CD4-positive, CD25-positive, alpha-beta regulatory T cell (primary cell): ENCODE data around the gene HIBCH. TPM values are rescaled to one million over a fixed set of nuclear protein-coding genes. Genes with fewer than 3 reads are reported as not detected.
"Not testable (repeated sequence)": the region's sequence is repeated elsewhere in the genome, so short reads cannot be mapped to it uniquely, and the experiment has no call there.

ENCODE experiments used
- ATAC-seq, 2 donors: fragments of 150-1000 bp; cut with Tn5 transposase; one replicate each; pipeline ENCODE4 v1.10.0; 2021; ENCODE audit warnings: low read depth in 2 of 2, moderate number of reproducible peaks in 2 of 2, moderate library complexity in 1 of 2
- DNase-seq, 3 donors: peaks; one replicate each; pipeline versions ENCODE4 v3.0.0 to v3.0.0-alpha.2; 2012 to 2022; ENCODE audit warnings: mixed read lengths in 1 of 3
- H3K27ac ChIP-seq: one replicate; pipeline ENCODE4 v1.7.0; 2013; ENCODE audit warnings: mild to moderate bottlenecking, low read length; ENCODE audit not compliant: insufficient read depth, poor library complexity, severe bottlenecking
- H3K27me3 ChIP-seq: one replicate; pipeline ENCODE4 v1.7.0; 2013; ENCODE audit warnings: low read length; ENCODE audit not compliant: control insufficient read depth, insufficient read depth
- H3K36me3 ChIP-seq: one replicate; pipeline ENCODE4 v1.7.0; 2013; ENCODE audit warnings: mild to moderate bottlenecking, low read length, moderate library complexity; ENCODE audit not compliant: control insufficient read depth, insufficient read depth
- H3K4me1 ChIP-seq: 2 replicates; pipeline ENCODE4 v1.7.0; 2013; ENCODE audit warnings: mild to moderate bottlenecking, low read length; ENCODE audit not compliant: insufficient read depth, control insufficient read depth, poor library complexity, severe bottlenecking
- H3K4me3 ChIP-seq: one replicate; pipeline ENCODE4 v1.7.0; 2013; ENCODE audit warnings: low read depth, mild to moderate bottlenecking, low read length, moderate library complexity
- H3K9me3 ChIP-seq, 2 experiments: 1 replicate in 1 of 2; 2 replicates in 1 of 2; pipeline ENCODE4 v1.7.0; 2013; ENCODE audit warnings: low read length in 2 of 2, mild to moderate bottlenecking in 1 of 2, moderate library complexity in 1 of 2; ENCODE audit not compliant: control insufficient read depth in 2 of 2
- H3K27ac Mint-ChIP-seq, 3 donors: one replicate each; pipeline ENCODE4 v1.8.0; 2020 to 2022; ENCODE audit warnings: mild to moderate bottlenecking in 3 of 3, mixed read lengths in 3 of 3, moderate library complexity in 2 of 3
- H3K27me3 Mint-ChIP-seq: one replicate; pipeline ENCODE4 v1.8.0; 2022; ENCODE audit warnings: mild to moderate bottlenecking, mixed read lengths
- H3K36me3 Mint-ChIP-seq: one replicate; pipeline ENCODE4 v1.8.0; 2020; ENCODE audit warnings: mixed read lengths
- H3K4me1 Mint-ChIP-seq, 4 donors: one replicate each; pipeline ENCODE4 v1.8.0; 2020 to 2022; ENCODE audit warnings: mixed read lengths in 4 of 4, mild to moderate bottlenecking in 1 of 4
- H3K4me3 Mint-ChIP-seq, 4 donors: one replicate each; pipeline ENCODE4 v1.8.0; 2020 to 2022; ENCODE audit warnings: mild to moderate bottlenecking in 4 of 4, mixed read lengths in 4 of 4, moderate library complexity in 3 of 4
- H3K9me3 Mint-ChIP-seq, 7 donors: one replicate each; pipeline ENCODE4 v1.8.0; 2020 to 2022; ENCODE audit warnings: mixed read lengths in 7 of 7, mild to moderate bottlenecking in 3 of 7, moderate library complexity in 2 of 7
- polyA plus RNA-seq, 4 donors: library from polyadenylated mRNA; unstranded; fragments of 300-500 nt; fragmentation: Illumina TruSeq; gene quantifications; one replicate each; pipeline ENCODE4 v1.2.3, GENCODE V29; 2021
- total RNA-seq: library from RNA; stranded (reverse); gene quantifications from one replicate; pipeline ENCODE4 v1.2.3, GENCODE V29; 2022

Gene HIBCH
- total and polyA plus RNA-seq, 5 donors from 2014 or later: 21.0 to 31.2 (median 22.7) TPM

- H3K36me3 Mint-ChIP-seq: no peaks in the 10 kb centered on the region
- H3K4me3 Mint-ChIP-seq: peak overlapping the region in 1 of 4 donors; percentile 90
- H3K9me3 Mint-ChIP-seq: no peaks in the 10 kb centered on the region
- H3K4me1 Mint-ChIP-seq: peaks cover 7 to 21% (median 12%) of the 10 kb centered on the region in 4 donors
- ATAC-seq (no peak), DNase-seq (no peak)
- Histone ChIP-seq H3K4me1 (peaks cover 3% of the 10 kb centered on the region), H3K9me3 (no peaks in the 10 kb centered on the region), H3K36me3 (no peaks in the 10 kb centered on the region), H3K27me3 (no peaks in the 10 kb centered on the region), H3K4me3 (no peak overlapping the region), H3K27ac (no peak overlapping the region)
- peaks cover 20% of the 10 kb centered on the region for H3K27me3 Mint-ChIP-seq
- H3K27ac Mint-ChIP-seq: no peak overlapping the region
These were observed 19.8 kb upstream of the HIBCH start for GRCh38 chr2:190339394-190339793.

DNA sequence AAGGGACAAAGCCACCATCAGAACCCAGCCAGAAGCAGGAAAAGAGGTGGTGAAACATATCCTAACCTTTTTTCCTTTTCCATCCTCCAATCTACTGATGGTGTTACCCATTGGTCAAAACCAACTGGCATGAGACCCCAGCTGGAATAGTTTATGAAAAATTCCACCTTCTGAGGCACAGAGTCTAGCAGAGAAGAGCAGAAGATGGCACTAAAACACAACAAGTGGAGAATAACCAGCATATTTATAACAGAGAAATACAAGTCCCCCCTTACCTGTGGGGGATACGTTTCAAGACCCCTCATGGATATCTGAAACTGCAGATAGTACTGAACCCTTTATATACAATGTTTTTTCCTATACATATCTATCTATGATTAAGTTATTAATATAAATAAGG, 18.8 kb upstream of the HIBCH start:
- peaks cover 5 to 18% (median 9%) of the 10 kb centered on the region in 4 donors for H3K4me1 Mint-ChIP-seq
- no peak overlapping the region for H3K4me3 Mint-ChIP-seq
- Histone ChIP-seq H3K36me3 (no peaks in the 10 kb centered on the region), H3K27ac (no peak overlapping the region), H3K27me3 (no peaks in the 10 kb centered on the region), H3K4me3 (no peak overlapping the region), H3K4me1 (no peaks in the 10 kb centered on the region), H3K9me3 (no peaks in the 10 kb centered on the region)
- H3K27ac Mint-ChIP-seq: no peak overlapping the region
- no peak for ATAC-seq
- no peak for DNase-seq
- no peaks in the 10 kb centered on the region for H3K36me3 Mint-ChIP-seq
- peaks cover 20% of the 10 kb centered on the region for H3K27me3 Mint-ChIP-seq
- H3K9me3 Mint-ChIP-seq: peaks cover 0 to 2% (median 0%) of the 10 kb centered on the region in 7 donors

DNA sequence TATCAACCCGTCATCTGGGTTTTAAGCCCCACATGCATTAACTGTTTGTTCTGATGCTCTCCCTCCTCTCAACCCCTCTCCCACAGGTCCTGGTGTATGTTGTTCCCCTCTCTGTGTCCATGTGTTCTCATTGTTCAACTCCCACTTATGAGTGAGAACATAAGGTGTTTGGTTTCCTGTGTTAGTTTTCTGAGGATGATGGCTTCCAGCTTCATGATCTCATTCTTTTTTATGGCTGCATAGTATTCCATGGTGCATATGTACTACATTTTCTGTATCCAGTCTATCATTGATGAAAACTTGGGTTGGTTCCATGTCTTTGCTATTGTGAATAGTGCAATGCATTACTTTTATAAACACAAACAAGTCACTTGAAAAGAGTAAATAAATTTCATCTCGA, 16.8 kb upstream of the HIBCH start:
- no peaks in the 10 kb centered on the region for H3K4me1 ChIP-seq
- no peak overlapping the region for H3K4me3 ChIP-seq
- Mint-ChIP-seq H3K36me3 (no peaks in the 10 kb centered on the region), H3K4me3 (no peak overlapping the region), H3K4me1 (peaks cover 0 to 2% (median under 1%) of the 10 kb centered on the region in 4 donors), H3K9me3 (peaks cover 0 to 2% (median 0%) of the 10 kb centered on the region in 7 donors), H3K27me3 (peaks cover 20% of the 10 kb centered on the region), H3K27ac (peak overlapping the region in 1 of 3 donors; percentile 42)
- H3K36me3 ChIP-seq: no peaks in the 10 kb centered on the region
- H3K27ac ChIP-seq: no peak overlapping the region
- H3K27me3 ChIP-seq: no peaks in the 10 kb centered on the region
- H3K9me3 ChIP-seq: no peaks in the 10 kb centered on the region
- DNase-seq (no peak), ATAC-seq (no peak)

DNA sequence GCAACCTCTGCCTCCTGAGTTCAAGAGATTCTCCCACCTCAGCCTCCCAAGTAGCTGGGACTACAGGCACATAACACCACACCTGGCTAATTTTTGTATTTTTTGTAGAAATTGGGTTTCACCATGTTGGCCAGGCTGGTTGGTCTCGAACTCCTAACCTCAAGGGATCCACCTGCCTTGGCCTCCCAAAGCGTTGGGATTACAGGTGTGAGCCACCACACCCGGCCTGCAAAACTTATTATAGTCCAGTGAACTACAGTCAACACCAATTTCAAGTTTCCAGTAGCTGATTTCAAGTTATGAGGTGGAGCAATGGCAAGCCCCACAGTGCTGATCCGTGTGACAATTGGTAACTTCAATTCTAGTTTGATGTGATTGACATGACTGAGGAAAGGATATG, 16.0 kb upstream of the HIBCH start:
- H3K27me3 ChIP-seq, H3K4me1 Mint-ChIP-seq, ATAC-seq, DNase-seq, H3K9me3 ChIP-seq, H3K36me3 Mint-ChIP-seq, H3K27ac Mint-ChIP-seq, H3K36me3 ChIP-seq, H3K4me3 Mint-ChIP-seq, H3K9me3 Mint-ChIP-seq, H3K4me1 ChIP-seq, H3K27ac ChIP-seq, H3K4me3 ChIP-seq: not testable (repeated sequence)
- peaks cover 27% of the 10 kb centered on the region for H3K27me3 Mint-ChIP-seq

- H3K4me3 ChIP-seq: no peak overlapping the region
- Mint-ChIP-seq H3K36me3 (no peaks in the 10 kb centered on the region), H3K4me3 (no peak overlapping the region), H3K9me3 (peaks cover 0 to 2% (median 0%) of the 10 kb centered on the region in 7 donors), H3K27me3 (peaks cover 29% of the 10 kb centered on the region), H3K4me1 (no peaks in the 10 kb centered on the region), H3K27ac (no peak overlapping the region)
- H3K36me3 ChIP-seq: no peaks in the 10 kb centered on the region
- no peak for DNase-seq
- H3K27me3 ChIP-seq: peaks cover 2% of the 10 kb centered on the region
- H3K9me3 ChIP-seq: no peaks in the 10 kb centered on the region
- no peak for ATAC-seq
- H3K27ac ChIP-seq: no peak overlapping the region
- no peaks in the 10 kb centered on the region for H3K4me1 ChIP-seq
These were observed 15.6 kb upstream of the HIBCH start for GRCh38 chr2:190335225-190335559.

GRCh38 chr2:190334479-190335224, 15.0 kb upstream of the HIBCH start:
- peaks cover 2% of the 10 kb centered on the region for H3K27me3 ChIP-seq
- no peaks in the 10 kb centered on the region for H3K4me1 ChIP-seq
- Mint-ChIP-seq H3K4me3 (no peak overlapping the region), H3K4me1 (no peaks in the 10 kb centered on the region), H3K27ac (no peak overlapping the region), H3K9me3 (peaks cover 0 to 2% (median 0%) of the 10 kb centered on the region in 7 donors), H3K36me3 (no peaks in the 10 kb centered on the region), H3K27me3 (peaks cover 30% of the 10 kb centered on the region)
- no peak overlapping the region for H3K27ac ChIP-seq
- DNase-seq (no peak), ATAC-seq (no peak)
- no peak overlapping the region for H3K4me3 ChIP-seq
- no peaks in the 10 kb centered on the region for H3K9me3 ChIP-seq
- no peaks in the 10 kb centered on the region for H3K36me3 ChIP-seq

DNA sequence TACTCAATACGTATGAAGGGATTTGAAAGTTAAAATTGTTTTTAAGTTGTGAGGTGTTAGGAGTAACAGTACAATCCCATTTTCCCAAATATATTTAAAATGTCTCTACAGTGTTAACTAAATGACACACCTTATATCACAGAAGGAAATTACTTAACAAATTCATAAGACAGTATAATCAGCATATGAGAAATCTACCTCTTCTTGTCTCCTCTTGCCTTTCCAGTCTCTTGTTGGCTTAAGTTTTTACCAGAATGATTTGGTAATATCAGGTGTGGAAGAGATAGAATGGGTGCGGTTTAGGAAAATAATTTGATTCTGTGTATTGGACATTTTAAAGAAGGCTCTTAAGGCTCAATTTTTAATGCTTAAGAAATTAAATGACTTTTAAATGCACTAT, 14.3 kb upstream of the HIBCH start:
- Histone ChIP-seq H3K4me3 (no peak overlapping the region), H3K27me3 (peaks cover 2% of the 10 kb centered on the region), H3K27ac (no peak overlapping the region), H3K36me3 (no peaks in the 10 kb centered on the region), H3K9me3 (no peaks in the 10 kb centered on the region), H3K4me1 (no peaks in the 10 kb centered on the region)
- Mint-ChIP-seq H3K27me3 (peaks cover 35% of the 10 kb centered on the region), H3K27ac (no peak overlapping the region), H3K4me1 (no peaks in the 10 kb centered on the region), H3K9me3 (peaks cover 0 to 2% (median 0%) of the 10 kb centered on the region in 7 donors), H3K4me3 (no peak overlapping the region), H3K36me3 (no peaks in the 10 kb centered on the region)
- ATAC-seq (no peak), DNase-seq (no peak)

- no peaks in the 10 kb centered on the region for H3K36me3 Mint-ChIP-seq
- H3K9me3 Mint-ChIP-seq: peaks cover 0 to 2% (median 0%) of the 10 kb centered on the region in 7 donors
- Histone ChIP-seq H3K9me3 (no peaks in the 10 kb centered on the region), H3K4me1 (no peaks in the 10 kb centered on the region), H3K27me3 (peaks cover 2% of the 10 kb centered on the region), H3K4me3 (no peak overlapping the region), H3K27ac (no peak overlapping the region), H3K36me3 (no peaks in the 10 kb centered on the region)
- H3K4me3 Mint-ChIP-seq: no peak overlapping the region
- DNase-seq (no peak), ATAC-seq (no peak)
- no peak overlapping the region for H3K27ac Mint-ChIP-seq
- H3K27me3 Mint-ChIP-seq: peaks cover 34% of the 10 kb centered on the region
- H3K4me1 Mint-ChIP-seq: no peaks in the 10 kb centered on the region
These were observed 13.8 kb upstream of the HIBCH start for GRCh38 chr2:190333395-190333794.
